M059J (cell line): Measurements from ENCODE around the gene DCANP1. TPM values are rescaled to one million over a fixed set of nuclear protein-coding genes. Genes with fewer than 3 reads are reported as not detected.

Source experiments
- DNase-seq: peaks from one replicate; pipeline ENCODE4 v3.0.0-alpha.2; 2012; ENCODE audit warnings: low read depth
- total RNA-seq: library from RNA; depleted of rRNA; stranded (reverse); fragments of >200 nt; shearing (Covaris generic); gene quantifications from 2 replicates; pipeline ENCODE4 v1.2.3, GENCODE V29; 2014

DCANP1 gene
- total RNA-seq, 1 experiment from 2014 or later, result not detected

GRCh38 chr5:135441350-135441831 lies 5.8 kb downstream of the DCANP1 start:
- DNase-seq, result no peak

- DNase-seq, result no peak
These were observed 6.2 kb downstream of the DCANP1 start for GRCh38 chr5:135440916-135441315.

- no peak for DNase-seq
These were observed 7.6 kb downstream of the DCANP1 start for GRCh38 chr5:135439231-135440205.

- no peak for DNase-seq
These were observed 8.4 kb downstream of the DCANP1 start for GRCh38 chr5:135438636-135439221.

GRCh38 chr5:135437796-135438560 lies 9.2 kb downstream of the DCANP1 start:
- peak; percentile 96 for DNase-seq

GRCh38 chr5:135437422-135437795 lies 9.7 kb downstream of the DCANP1 start:
- DNase-seq, result peak; percentile 78

GRCh38 chr5:135436951-135437418 lies 10.2 kb downstream of the DCANP1 start:
- no peak for DNase-seq

- no peak for DNase-seq
These were observed 11.4 kb downstream of the DCANP1 start for GRCh38 chr5:135435467-135436330.

GRCh38 chr5:135434591-135435466 lies 12.3 kb downstream of the DCANP1 start:
- no peak for DNase-seq

- DNase-seq, result no peak
These were observed 13.3 kb downstream of the DCANP1 start for GRCh38 chr5:135433681-135434426.

- DNase-seq, result no peak
These were observed 15.0 kb downstream of the DCANP1 start for GRCh38 chr5:135432113-135432512.

- DNase-seq, result no peak
These were observed 17.1 kb downstream of the DCANP1 start for GRCh38 chr5:135430135-135430437.

- peak; percentile 21 for DNase-seq
These were observed 17.6 kb downstream of the DCANP1 start for GRCh38 chr5:135429301-135430134.

GRCh38 chr5:135428586-135428985 lies 18.6 kb downstream of the DCANP1 start:
- no peak for DNase-seq

GRCh38 chr5:135426102-135427082 lies 20.8 kb downstream of the DCANP1 start:
- peak; percentile 61 for DNase-seq

- no peak for DNase-seq
These were observed 21.5 kb downstream of the DCANP1 start for GRCh38 chr5:135425641-135426040.

- DNase-seq, result no peak
These were observed 23.3 kb downstream of the DCANP1 start for GRCh38 chr5:135423846-135424168.
